ENCODE data around the gene C12orf42. TPM values are rescaled to one million over a fixed set of nuclear protein-coding genes. Genes with fewer than 3 reads are reported as not detected.

Gene C12orf42
- total and polyA plus RNA-seq, 4 experiments from 2014 or later = 4.5 to 12.8 (median 6.5) TPM

DNA sequence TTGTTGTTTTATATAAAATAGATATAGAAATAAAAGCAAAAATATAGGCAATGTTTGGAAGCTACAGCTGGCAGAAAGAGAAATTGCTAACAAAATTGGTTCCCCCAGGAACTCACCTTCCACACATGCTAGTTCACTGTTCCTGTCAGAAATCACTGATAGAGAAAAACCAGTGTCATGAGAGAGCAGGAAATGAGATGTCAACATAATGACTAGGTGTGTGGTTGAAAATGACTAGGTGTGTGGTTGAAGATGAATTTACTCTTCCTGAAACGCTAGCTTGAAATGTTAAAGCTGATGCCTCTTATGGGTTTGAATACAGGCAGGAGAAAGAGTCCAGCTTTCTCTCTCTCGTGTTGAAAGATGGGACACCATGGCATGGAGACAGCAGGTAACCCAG lies 216.3 kb downstream of the C12orf42 start:
- no peak overlapping the region for H3K27ac ChIP-seq (ENCODE audit: low read depth, low read length)
- ChIA-PET POLR2A (ENCODE audit: partially characterized antibody) (no interaction called here), CTCF (ENCODE audit: partially characterized antibody) (no interaction called here)
- intact Hi-C loops (cut with micrococcal nuclease) = no loop called here
- no peaks in the 10 kb centered on the region for H3K9me3 ChIP-seq (ENCODE audit: control insufficient read depth in 1 of 2, low read length in 2 of 2)
- Mint-ChIP-seq H3K9me3 (peaks cover 0 to 2% (median 0%) of the 10 kb centered on the region in 8 donors), H3K4me3 (peak overlapping the region in 2 of 8 donors; percentile 20 to 51), H3K36me3 (no peaks in the 10 kb centered on the region), H3K27me3 (no peaks in the 10 kb centered on the region), H3K4me1 (peaks cover 4 to 5% (median 5%) of the 10 kb centered on the region in 4 donors), H3K27ac (peak overlapping the region in 3 of 7 donors; percentile 7 to 53 (median 43))
- no peaks in the 10 kb centered on the region for H3K27me3 ChIP-seq (ENCODE audit: insufficient read depth, low read length)
- no peaks in the 10 kb centered on the region for H3K4me1 ChIP-seq (ENCODE audit: insufficient read depth, low read length)
- no peak overlapping the region for H3K4me3 ChIP-seq (ENCODE audit: low read length in 2 of 2)
- peak in 2 of 5 donors; percentile 0 to 7 for DNase-seq
- H3K36me3 ChIP-seq (ENCODE audit: insufficient read depth, low read length) = no peaks in the 10 kb centered on the region

DNA sequence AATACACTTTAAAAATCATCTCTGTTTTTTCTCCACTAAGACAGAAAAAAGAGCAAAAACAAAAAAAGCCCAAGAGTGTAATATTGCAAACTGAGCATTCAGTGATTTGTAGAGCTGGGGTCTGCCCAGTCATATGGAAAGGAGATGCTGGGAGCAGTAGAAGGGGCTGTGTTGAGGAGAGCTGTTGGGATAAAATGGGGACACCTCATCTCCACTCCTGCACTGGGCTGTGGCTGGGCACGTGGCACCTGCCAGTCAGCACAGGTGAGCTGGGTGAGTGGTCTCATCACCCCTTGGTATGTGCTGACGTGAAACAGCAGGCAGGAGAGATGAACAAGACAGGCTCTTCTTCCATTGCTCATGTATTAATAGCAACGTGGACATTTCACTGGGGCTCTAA lies 217.4 kb downstream of the C12orf42 start:
- Histone ChIP-seq H3K4me3 (ENCODE audit: low read length in 2 of 2) (no peak overlapping the region), H3K9me3 (ENCODE audit: control insufficient read depth in 1 of 2, low read length in 2 of 2) (no peaks in the 10 kb centered on the region), H3K27me3 (ENCODE audit: insufficient read depth, low read length) (no peaks in the 10 kb centered on the region), H3K36me3 (ENCODE audit: insufficient read depth, low read length) (no peaks in the 10 kb centered on the region), H3K4me1 (ENCODE audit: insufficient read depth, low read length) (no peaks in the 10 kb centered on the region), H3K27ac (ENCODE audit: low read depth, low read length) (no peak overlapping the region)
- Mint-ChIP-seq H3K4me3 (no peak overlapping the region), H3K4me1 (peaks cover 4 to 5% (median 5%) of the 10 kb centered on the region in 4 donors), H3K9me3 (peaks cover 0 to 2% (median 0%) of the 10 kb centered on the region in 8 donors), H3K36me3 (no peaks in the 10 kb centered on the region), H3K27ac (no peak overlapping the region), H3K27me3 (no peaks in the 10 kb centered on the region)
- POLR2A ChIA-PET (ENCODE audit: partially characterized antibody) = no interaction called here
- intact Hi-C loops (cut with micrococcal nuclease) = no loop called here
- DNase-seq = no peak
- CTCF ChIA-PET (ENCODE audit: partially characterized antibody) = no interaction called here

DNA sequence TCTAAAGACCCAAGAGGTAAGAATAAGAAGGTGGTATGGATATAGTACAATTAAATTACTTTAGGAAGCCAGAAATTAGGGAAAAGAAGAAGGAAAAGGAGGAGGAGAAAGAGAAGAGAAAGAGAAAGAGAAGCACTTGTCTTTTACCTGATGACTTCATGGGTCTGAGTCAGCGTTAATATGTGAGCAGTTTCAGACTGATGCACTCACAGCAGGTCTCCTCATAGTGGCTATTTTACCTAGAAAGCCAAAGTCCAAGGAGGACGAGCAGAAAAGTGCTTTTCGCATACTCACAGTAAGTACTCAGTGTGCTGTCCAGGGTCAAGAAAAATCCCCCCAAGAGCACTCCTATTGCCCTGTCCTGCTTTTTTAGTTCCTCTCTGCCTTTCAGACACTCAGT lies 222.1 kb downstream of the C12orf42 start:
- no peaks in the 10 kb centered on the region for H3K36me3 ChIP-seq (ENCODE audit: insufficient read depth, low read length)
- no peak overlapping the region for H3K4me3 Mint-ChIP-seq
- no peaks in the 10 kb centered on the region for H3K4me1 ChIP-seq (ENCODE audit: insufficient read depth, low read length)
- H3K9me3 Mint-ChIP-seq = peaks cover 0 to 2% (median 0%) of the 10 kb centered on the region in 8 donors
- H3K27me3 Mint-ChIP-seq = no peaks in the 10 kb centered on the region
- intact Hi-C loops (cut with micrococcal nuclease) = no loop called here
- H3K27ac ChIP-seq (ENCODE audit: low read depth, low read length) = no peak overlapping the region
- no peaks in the 10 kb centered on the region for H3K27me3 ChIP-seq (ENCODE audit: insufficient read depth, low read length)
- H3K27ac Mint-ChIP-seq = no peak overlapping the region
- ChIA-PET POLR2A (ENCODE audit: partially characterized antibody) (no interaction called here), CTCF (ENCODE audit: partially characterized antibody) (no interaction called here)
- no peak overlapping the region for H3K4me3 ChIP-seq (ENCODE audit: low read length in 2 of 2)
- H3K36me3 Mint-ChIP-seq = no peaks in the 10 kb centered on the region
- DNase-seq = no peak
- H3K9me3 ChIP-seq (ENCODE audit: control insufficient read depth in 1 of 2, low read length in 2 of 2) = no peaks in the 10 kb centered on the region
- H3K4me1 Mint-ChIP-seq = peaks cover 6 to 15% (median 9%) of the 10 kb centered on the region in 4 donors

DNA sequence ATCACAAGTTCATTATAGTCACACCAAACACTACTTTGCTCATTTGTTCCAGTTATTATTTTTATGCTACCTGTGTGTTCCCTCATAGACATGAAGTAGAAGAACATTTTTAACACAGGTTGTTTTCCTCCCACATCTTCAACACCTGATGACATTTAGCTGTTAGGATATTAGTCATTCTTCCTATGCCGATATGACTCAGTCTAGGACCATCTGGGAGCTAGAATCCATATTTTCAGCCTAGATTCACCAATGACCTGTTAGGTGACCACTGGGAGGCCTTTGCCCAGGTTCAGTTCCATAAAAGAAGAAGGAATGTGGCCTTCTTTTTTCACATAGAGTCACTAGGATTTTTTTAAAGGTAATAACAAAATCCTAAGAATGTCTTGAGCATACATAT lies 222.8 kb downstream of the C12orf42 start:
- no peak overlapping the region for H3K4me3 ChIP-seq (ENCODE audit: low read length in 2 of 2)
- H3K27ac Mint-ChIP-seq = peak overlapping the region in 1 of 7 donors; percentile 55

DNA sequence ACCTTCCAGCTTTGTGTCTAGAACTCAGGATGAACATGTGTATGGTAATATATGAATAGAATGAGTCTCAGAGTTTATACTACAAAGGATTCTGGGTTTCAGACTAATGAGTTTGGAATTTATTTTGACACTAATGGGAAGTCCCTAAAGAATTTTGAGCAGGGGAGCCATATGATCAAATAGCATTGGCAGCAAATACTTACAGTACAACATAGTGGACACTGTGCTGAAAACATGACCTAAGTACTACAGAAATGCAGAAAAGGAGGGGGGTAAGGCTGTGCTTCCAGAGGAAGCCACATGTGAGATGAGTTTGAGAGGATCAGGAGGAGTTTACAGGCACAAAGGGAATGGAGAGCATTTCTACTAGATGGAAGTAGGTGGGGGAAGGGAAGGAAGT lies 225.8 kb downstream of the C12orf42 start:
- Histone ChIP-seq H3K36me3 (ENCODE audit: insufficient read depth, low read length) (no peaks in the 10 kb centered on the region), H3K4me3 (ENCODE audit: low read length in 2 of 2) (no peak overlapping the region), H3K27ac (ENCODE audit: low read depth, low read length) (no peak overlapping the region), H3K4me1 (ENCODE audit: insufficient read depth, low read length) (no peaks in the 10 kb centered on the region), H3K9me3 (ENCODE audit: control insufficient read depth in 1 of 2, low read length in 2 of 2) (no peaks in the 10 kb centered on the region), H3K27me3 (ENCODE audit: insufficient read depth, low read length) (no peaks in the 10 kb centered on the region)
- H3K27ac Mint-ChIP-seq = peak overlapping the region in 1 of 7 donors; percentile 38
- CTCF ChIA-PET (ENCODE audit: partially characterized antibody) = no interaction called here
- peaks cover 6 to 16% (median 9%) of the 10 kb centered on the region in 4 donors for H3K4me1 Mint-ChIP-seq
- intact Hi-C loops (cut with micrococcal nuclease) = no loop called here
- H3K36me3 Mint-ChIP-seq = no peaks in the 10 kb centered on the region
- POLR2A ChIA-PET (ENCODE audit: partially characterized antibody) = no interaction called here
- no peak overlapping the region for H3K4me3 Mint-ChIP-seq
- DNase-seq = no peak
- H3K27me3 Mint-ChIP-seq = no peaks in the 10 kb centered on the region
- H3K9me3 Mint-ChIP-seq = no peaks in the 10 kb centered on the region

More for the DNA sequence above, 222.8 kb downstream of the C12orf42 start:
- H3K27ac ChIP-seq (ENCODE audit: low read depth, low read length) = no peak overlapping the region
- ChIA-PET POLR2A (ENCODE audit: partially characterized antibody) (no interaction called here), CTCF (ENCODE audit: partially characterized antibody) (no interaction called here)
- Mint-ChIP-seq H3K9me3 (peaks cover 0 to 2% (median 0%) of the 10 kb centered on the region in 8 donors), H3K4me3 (no peak overlapping the region), H3K4me1 (peaks cover 6 to 16% (median 9%) of the 10 kb centered on the region in 4 donors), H3K27me3 (no peaks in the 10 kb centered on the region), H3K36me3 (no peaks in the 10 kb centered on the region)
- H3K4me1 ChIP-seq (ENCODE audit: insufficient read depth, low read length) = no peaks in the 10 kb centered on the region
- DNase-seq = no peak
- no peaks in the 10 kb centered on the region for H3K9me3 ChIP-seq (ENCODE audit: control insufficient read depth in 1 of 2, low read length in 2 of 2)
- H3K27me3 ChIP-seq (ENCODE audit: insufficient read depth, low read length) = no peaks in the 10 kb centered on the region
- no peaks in the 10 kb centered on the region for H3K36me3 ChIP-seq (ENCODE audit: insufficient read depth, low read length)
- intact Hi-C loops (cut with micrococcal nuclease) = no loop called here

DNA sequence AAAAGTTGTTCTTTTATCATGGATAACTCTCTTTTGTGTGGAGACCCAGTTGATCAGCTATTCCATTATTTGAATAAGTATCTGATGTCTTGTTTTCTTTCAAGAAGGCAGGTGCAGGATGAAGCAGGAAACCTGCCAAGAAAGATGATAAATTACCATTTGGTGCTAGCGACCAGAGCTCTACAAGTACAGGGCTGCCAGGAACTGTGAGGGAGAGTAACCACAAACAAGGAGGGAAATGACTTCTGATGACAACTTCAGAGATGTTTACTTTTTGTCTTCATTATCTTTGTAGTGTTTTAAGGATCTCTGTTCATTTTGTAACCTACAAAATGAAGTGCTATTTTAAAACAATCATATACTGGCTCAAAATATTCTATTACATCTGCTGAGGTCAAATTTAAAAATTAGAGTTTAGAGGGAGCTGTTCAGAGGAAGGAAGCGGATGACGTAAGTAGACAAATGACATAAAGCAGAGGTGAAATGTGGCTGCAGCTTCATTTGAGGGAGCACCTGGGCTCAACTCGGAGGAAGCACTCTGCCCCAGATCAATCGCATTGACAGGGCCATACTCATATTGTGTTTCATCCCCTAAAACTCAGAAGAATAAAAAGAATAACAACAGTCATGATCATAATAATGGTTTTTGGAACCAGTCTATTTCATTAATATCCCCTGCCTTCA lies 226.8 kb downstream of the C12orf42 start:
- POLR2A ChIA-PET (ENCODE audit: partially characterized antibody) = no interaction called here
- Histone ChIP-seq H3K36me3 (ENCODE audit: insufficient read depth, low read length) (no peaks in the 10 kb centered on the region), H3K27me3 (ENCODE audit: insufficient read depth, low read length) (no peaks in the 10 kb centered on the region), H3K9me3 (ENCODE audit: control insufficient read depth in 1 of 2, low read length in 2 of 2) (no peaks in the 10 kb centered on the region), H3K4me3 (ENCODE audit: low read length in 2 of 2) (no peak overlapping the region), H3K4me1 (ENCODE audit: insufficient read depth, low read length) (no peaks in the 10 kb centered on the region), H3K27ac (ENCODE audit: low read depth, low read length) (no peak overlapping the region)
- DNase-seq = peak in 4 of 5 donors; percentile 6 to 33 (median 16)
- Mint-ChIP-seq H3K4me3 (peak overlapping the region in 1 of 8 donors; percentile 32), H3K9me3 (peaks cover 0 to under 1% (median 0%) of the 10 kb centered on the region in 8 donors), H3K27ac (peak overlapping the region in 6 of 7 donors; percentile 2 to 61 (median 18)), H3K36me3 (no peaks in the 10 kb centered on the region), H3K27me3 (no peaks in the 10 kb centered on the region), H3K4me1 (peaks cover 6 to 16% (median 9%) of the 10 kb centered on the region in 4 donors)
- CTCF ChIA-PET (ENCODE audit: partially characterized antibody) = no interaction called here
- intact Hi-C loops (cut with micrococcal nuclease) = no loop called here

DNA sequence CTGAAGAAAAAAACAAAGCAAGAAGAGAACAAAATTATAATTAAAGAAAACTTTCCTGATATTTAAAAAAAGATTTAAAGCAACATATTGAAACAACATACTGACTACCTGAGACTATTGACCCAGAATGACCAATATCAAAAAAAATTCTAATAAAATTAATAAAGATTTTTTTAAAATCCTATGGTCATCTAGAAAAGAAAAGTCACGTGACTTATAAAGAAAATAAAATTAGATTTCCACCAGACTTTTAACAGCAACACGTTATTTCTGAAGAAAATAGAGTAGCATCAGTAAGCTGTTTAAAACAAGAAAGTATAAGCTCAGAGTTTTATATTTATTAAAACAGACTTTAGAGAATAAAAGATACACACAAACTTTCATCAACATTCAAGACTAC lies 238.0 kb downstream of the C12orf42 start:
- H3K4me1 ChIP-seq (ENCODE audit: insufficient read depth, low read length) = no peaks in the 10 kb centered on the region
- Mint-ChIP-seq H3K4me1 (no peaks in the 10 kb centered on the region), H3K9me3 (peaks cover 0 to 17% (median 5%) of the 10 kb centered on the region in 8 donors), H3K4me3 (no peak overlapping the region), H3K36me3 (no peaks in the 10 kb centered on the region), H3K27ac (no peak overlapping the region), H3K27me3 (no peaks in the 10 kb centered on the region)
- CTCF ChIA-PET (ENCODE audit: partially characterized antibody) = no interaction called here
- no peaks in the 10 kb centered on the region for H3K9me3 ChIP-seq (ENCODE audit: control insufficient read depth in 1 of 2, low read length in 2 of 2)
- intact Hi-C loops (cut with micrococcal nuclease) = no loop called here
- no peaks in the 10 kb centered on the region for H3K36me3 ChIP-seq (ENCODE audit: insufficient read depth, low read length)
- POLR2A ChIA-PET (ENCODE audit: partially characterized antibody) = no interaction called here
- no peak overlapping the region for H3K4me3 ChIP-seq (ENCODE audit: low read length in 2 of 2)
- no peak overlapping the region for H3K27ac ChIP-seq (ENCODE audit: low read depth, low read length)
- no peak for DNase-seq
- H3K27me3 ChIP-seq (ENCODE audit: insufficient read depth, low read length) = no peaks in the 10 kb centered on the region

Data from CD4-positive, alpha-beta memory T cell (primary cell).